ENCODE data around the gene SLC16A5.

Gene SLC16A5

GRCh38 chr17:75088465-75089417 is 987 bp downstream of the SLC16A5 start:
- no peak for DNase-seq

- no peak for DNase-seq
Measured at GRCh38 chr17:75090871-75091854, 3.4 kb downstream of the SLC16A5 start.

- no peak for DNase-seq
Measured at GRCh38 chr17:75091855-75092327, 4.1 kb downstream of the SLC16A5 start.

- no peak for DNase-seq
Measured at GRCh38 chr17:75093548-75094158, 5.9 kb downstream of the SLC16A5 start.

- DNase-seq = no peak
Measured at GRCh38 chr17:75094871-75095399, 7.2 kb downstream of the SLC16A5 start.

- peak; percentile 82 for DNase-seq
Measured at GRCh38 chr17:75096082-75096625, 8.4 kb downstream of the SLC16A5 start.

GRCh38 chr17:75097865-75098264 is 10.1 kb downstream of the SLC16A5 start:
- no peak for DNase-seq

- no peak for DNase-seq
Measured at GRCh38 chr17:75098861-75099260, 11.1 kb downstream of the SLC16A5 start.

GRCh38 chr17:75099881-75100595 is 12.3 kb downstream of the SLC16A5 start:
- DNase-seq = no peak

GRCh38 chr17:75102385-75102821 is 14.6 kb downstream of the SLC16A5 start:
- peak; percentile 39 for DNase-seq

- DNase-seq = no peak
Measured at GRCh38 chr17:75103601-75104554, 16.1 kb downstream of the SLC16A5 start.

- no peak for DNase-seq
Measured at GRCh38 chr17:75105126-75106080, 17.6 kb downstream of the SLC16A5 start.

GRCh38 chr17:75108193-75108592 is 20.4 kb downstream of the SLC16A5 start:
- no peak for DNase-seq

GRCh38 chr17:75109046-75109406 is 21.3 kb downstream of the SLC16A5 start:
- DNase-seq = no peak

GRCh38 chr17:75109407-75110233 is 21.9 kb downstream of the SLC16A5 start, which contains the start of gene ARMC7:
Gene ARMC7 (plus strand): TSS chr17:75109969. CDS start chr17:75110289, 320 bp downstream.
- DNase-seq = peak; percentile 54

- DNase-seq = no peak
Measured at GRCh38 chr17:75110234-75110937, 22.6 kb downstream of the SLC16A5 start.

- no peak for DNase-seq
Measured at GRCh38 chr17:75111777-75112335, 24.1 kb downstream of the SLC16A5 start.
